IgD-negative memory B cell (primary cell): ENCODE data around the gene ARHGEF1. TPM values are rescaled to one million over a fixed set of nuclear protein-coding genes. Genes with fewer than 3 reads are reported as not detected.

Source experiments
- H3K27ac Mint-ChIP-seq, 3 donors: one replicate each; pipeline ENCODE4 v1.8.0; 2020 to 2022; ENCODE audit warnings: mild to moderate bottlenecking in 3 of 3, mixed read lengths in 3 of 3, moderate library complexity in 1 of 3
- H3K27me3 Mint-ChIP-seq: one replicate; pipeline ENCODE4 v1.8.0; 2021; ENCODE audit warnings: mixed read lengths
- H3K36me3 Mint-ChIP-seq: one replicate; pipeline ENCODE4 v1.8.0; 2020; ENCODE audit warnings: mild to moderate bottlenecking, mixed read lengths
- H3K4me1 Mint-ChIP-seq, 3 donors: one replicate each; pipeline ENCODE4 v1.8.0; 2020 to 2022; ENCODE audit warnings: mixed read lengths in 3 of 3, mild to moderate bottlenecking in 1 of 3
- H3K4me3 Mint-ChIP-seq, 4 donors: one replicate each; pipeline ENCODE4 v1.8.0; 2020 to 2022; ENCODE audit warnings: mild to moderate bottlenecking in 4 of 4, mixed read lengths in 4 of 4, moderate library complexity in 3 of 4
- H3K9me3 Mint-ChIP-seq, 3 donors: one replicate each; pipeline ENCODE4 v1.8.0; 2020 to 2021; ENCODE audit warnings: mixed read lengths in 3 of 3, mild to moderate bottlenecking in 1 of 3
- polyA plus RNA-seq: library from polyadenylated mRNA; unstranded; fragments of 300-500 nt; fragmentation: Illumina TruSeq; gene quantifications from one replicate; pipeline ENCODE4 v1.2.3, GENCODE V29; 2021

ARHGEF1 gene
- polyA plus RNA-seq, 1 donor from 2014 or later = 203 TPM

DNA sequence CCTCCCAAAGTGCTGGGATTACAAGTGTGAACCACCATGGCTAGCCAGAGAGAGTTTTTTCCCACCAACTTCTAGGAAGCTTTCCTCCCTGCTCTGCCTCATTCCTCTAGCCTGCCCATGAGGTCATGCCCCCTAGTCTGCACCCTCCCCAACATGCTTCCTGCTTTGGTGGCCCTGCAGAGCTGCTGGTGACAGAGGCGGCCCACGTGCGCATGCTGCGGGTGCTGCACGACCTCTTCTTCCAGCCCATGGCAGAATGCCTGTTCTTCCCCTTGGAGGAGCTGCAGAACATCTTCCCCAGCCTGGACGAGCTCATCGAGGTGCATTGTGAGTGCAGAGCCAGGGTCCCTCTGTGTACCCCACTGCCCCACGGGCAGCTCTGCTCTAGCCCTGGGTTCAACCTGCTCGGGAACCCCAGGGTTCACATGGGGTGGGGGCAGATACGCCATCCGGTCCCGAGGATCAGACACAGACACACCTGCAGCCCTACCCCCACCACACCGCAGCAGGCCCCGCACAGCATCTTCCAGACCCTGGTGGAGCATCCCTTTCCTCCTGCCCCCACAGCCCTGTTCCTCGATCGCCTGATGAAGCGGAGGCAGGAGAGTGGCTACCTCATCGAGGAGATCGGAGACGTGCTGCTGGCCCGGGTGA lies 18.9 kb downstream of the ARHGEF1 start:
- Mint-ChIP-seq H3K27me3 (no peaks in the 10 kb centered on the region), H3K4me3 (no peak overlapping the region), H3K4me1 (peaks cover 2 to 9% (median 3%) of the 10 kb centered on the region in 3 donors), H3K9me3 (no peaks in the 10 kb centered on the region), H3K36me3 (peaks cover 1% of the 10 kb centered on the region), H3K27ac (no peak overlapping the region)

DNA sequence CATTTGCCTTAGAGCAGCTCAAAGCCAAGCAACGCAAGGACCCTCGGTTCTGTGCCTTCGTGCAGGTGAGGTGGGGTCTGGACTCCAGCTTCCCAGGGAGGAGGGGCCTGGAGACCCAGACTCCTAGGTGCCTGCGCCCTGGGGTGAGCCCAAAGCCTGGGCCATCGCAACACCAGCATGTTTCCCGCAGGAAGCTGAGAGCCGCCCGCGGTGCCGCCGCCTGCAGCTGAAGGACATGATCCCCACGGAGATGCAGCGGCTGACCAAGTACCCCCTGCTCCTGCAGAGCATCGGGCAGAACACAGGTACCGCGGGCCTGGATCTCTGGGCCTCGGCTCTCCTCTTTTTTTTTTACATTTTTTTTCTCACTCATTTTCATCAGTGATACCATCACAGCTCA lies 19.6 kb downstream of the ARHGEF1 start:
- no peak overlapping the region for H3K4me3 Mint-ChIP-seq
- no peaks in the 10 kb centered on the region for H3K27me3 Mint-ChIP-seq
- peaks cover 3 to 9% (median 5%) of the 10 kb centered on the region in 3 donors for H3K4me1 Mint-ChIP-seq
- peaks cover 1% of the 10 kb centered on the region for H3K36me3 Mint-ChIP-seq
- H3K27ac Mint-ChIP-seq = no peak overlapping the region
- H3K9me3 Mint-ChIP-seq = no peaks in the 10 kb centered on the region

DNA sequence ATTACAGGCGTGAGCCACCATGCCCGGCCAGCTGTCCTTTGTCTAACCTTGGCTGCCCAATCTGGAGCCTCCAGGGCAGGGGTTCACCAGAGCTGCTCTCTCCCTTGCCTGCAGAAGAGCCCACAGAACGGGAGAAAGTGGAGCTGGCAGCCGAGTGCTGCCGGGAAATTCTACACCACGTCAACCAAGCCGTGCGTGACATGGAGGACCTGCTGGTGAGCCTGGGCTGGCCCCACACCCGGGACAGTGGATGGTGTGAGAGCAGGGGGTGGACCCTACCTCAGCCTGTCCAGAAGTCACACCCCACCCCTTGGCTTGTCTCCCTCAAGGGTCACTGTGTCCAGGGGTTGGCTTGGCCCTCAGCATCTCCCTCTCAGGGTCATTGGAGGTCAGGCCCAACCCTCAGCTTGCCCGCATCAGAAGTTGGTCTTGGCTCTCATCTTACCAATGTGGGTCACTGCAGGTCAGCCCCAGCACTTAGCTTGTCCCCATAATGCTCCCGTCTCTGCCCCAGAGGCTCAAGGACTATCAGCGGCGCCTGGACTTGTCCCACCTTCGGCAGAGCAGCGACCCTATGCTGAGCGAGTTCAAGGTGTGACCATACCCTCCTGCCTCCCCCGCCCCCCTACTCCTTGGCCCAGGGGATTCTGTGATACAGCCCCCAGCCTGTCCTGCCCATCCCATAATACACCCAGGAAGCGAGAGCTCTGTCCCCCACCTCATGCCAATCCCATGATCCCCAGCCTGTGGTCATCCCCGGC lies 20.4 kb downstream of the ARHGEF1 start:
- Mint-ChIP-seq H3K27me3 (no peaks in the 10 kb centered on the region), H3K4me1 (peaks cover 3 to 9% (median 5%) of the 10 kb centered on the region in 3 donors), H3K36me3 (peaks cover 1% of the 10 kb centered on the region), H3K9me3 (no peaks in the 10 kb centered on the region), H3K27ac (peak overlapping the region in 1 of 3 donors; percentile 53), H3K4me3 (peak overlapping the region in 1 of 4 donors; percentile 32)

DNA sequence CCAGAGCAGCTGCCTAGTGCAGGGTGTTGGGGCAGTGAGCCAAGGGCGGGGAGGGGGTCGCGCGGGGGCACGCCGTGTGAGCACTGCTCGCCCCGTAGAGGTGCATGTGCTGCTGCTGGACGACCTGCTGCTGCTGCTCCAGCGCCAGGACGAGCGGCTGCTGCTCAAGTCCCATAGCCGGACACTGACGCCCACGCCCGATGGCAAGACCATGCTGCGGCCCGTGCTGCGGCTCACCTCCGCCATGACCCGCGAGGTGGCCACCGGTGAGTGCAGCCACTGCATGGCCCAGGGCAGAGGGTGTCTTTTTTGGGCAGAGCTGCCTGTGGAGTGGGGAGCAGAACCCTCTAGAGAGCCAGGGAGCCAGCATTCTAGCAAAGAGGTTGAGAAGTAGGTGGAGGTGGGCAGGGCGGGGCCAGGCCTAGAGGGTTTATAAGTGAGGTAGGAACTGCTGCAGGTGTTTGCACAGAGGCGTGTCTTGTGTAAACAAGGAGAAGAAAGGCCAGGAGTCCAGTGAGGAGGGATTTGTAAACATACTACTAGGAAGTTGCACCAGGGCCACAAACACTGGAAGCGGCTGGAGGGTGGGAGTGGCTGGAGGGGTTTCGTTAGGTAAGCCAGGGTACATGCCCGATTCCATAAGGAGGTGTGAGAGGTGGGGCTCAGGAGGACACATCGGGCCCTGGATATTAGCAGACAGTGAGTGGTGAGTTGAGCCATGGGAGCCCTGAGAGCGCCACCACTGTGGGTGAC lies 21.3 kb downstream of the ARHGEF1 start:
- H3K36me3 Mint-ChIP-seq = peaks cover 1% of the 10 kb centered on the region
- H3K27me3 Mint-ChIP-seq = no peaks in the 10 kb centered on the region
- H3K4me3 Mint-ChIP-seq = no peak overlapping the region
- peaks cover 1 to 3% (median 3%) of the 10 kb centered on the region in 3 donors for H3K4me1 Mint-ChIP-seq
- H3K9me3 Mint-ChIP-seq = no peaks in the 10 kb centered on the region
- H3K27ac Mint-ChIP-seq = no peak overlapping the region

DNA sequence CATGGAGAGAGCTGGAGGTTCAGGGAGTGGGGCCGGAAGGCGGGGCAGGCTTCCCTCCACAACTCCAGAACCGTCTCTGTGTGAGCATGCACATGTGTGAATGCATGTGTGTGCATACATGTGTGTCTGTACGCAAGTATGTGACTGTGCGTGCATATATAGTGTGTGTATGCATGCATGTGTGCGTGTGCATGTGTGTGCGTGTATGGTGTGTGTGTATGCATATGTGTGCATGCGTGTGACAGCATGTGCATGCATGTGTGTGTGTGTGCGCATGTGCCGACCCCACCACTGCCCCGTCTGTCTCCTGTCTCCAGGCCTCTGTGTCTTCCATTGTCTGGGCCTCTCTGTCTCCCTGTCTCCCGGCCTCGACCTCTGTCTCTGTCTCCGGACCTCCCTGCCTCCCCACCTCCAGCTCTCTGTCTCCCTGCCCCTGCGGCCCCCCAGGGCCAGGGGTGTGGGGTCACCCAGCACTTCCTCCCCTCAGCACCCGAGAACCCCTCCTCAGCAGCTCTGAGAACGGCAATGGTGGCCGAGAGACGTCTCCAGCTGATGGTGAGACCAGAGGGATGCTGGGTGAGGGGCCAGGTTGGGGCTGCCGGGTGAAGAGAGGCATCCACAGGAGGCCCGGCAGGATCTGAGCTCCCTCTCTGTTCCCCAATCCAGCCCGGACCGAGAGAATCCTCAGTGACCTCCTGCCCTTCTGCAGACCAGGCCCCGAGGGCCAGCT lies 22.5 kb downstream of the ARHGEF1 start:
- H3K4me1 Mint-ChIP-seq = peaks cover 0 to 6% (median 4%) of the 10 kb centered on the region in 3 donors
- peak overlapping the region in 1 of 3 donors; percentile 63 for H3K27ac Mint-ChIP-seq
- H3K9me3 Mint-ChIP-seq = no peaks in the 10 kb centered on the region
- H3K27me3 Mint-ChIP-seq = no peaks in the 10 kb centered on the region
- no peak overlapping the region for H3K4me3 Mint-ChIP-seq
- H3K36me3 Mint-ChIP-seq = peaks cover 1% of the 10 kb centered on the region

DNA sequence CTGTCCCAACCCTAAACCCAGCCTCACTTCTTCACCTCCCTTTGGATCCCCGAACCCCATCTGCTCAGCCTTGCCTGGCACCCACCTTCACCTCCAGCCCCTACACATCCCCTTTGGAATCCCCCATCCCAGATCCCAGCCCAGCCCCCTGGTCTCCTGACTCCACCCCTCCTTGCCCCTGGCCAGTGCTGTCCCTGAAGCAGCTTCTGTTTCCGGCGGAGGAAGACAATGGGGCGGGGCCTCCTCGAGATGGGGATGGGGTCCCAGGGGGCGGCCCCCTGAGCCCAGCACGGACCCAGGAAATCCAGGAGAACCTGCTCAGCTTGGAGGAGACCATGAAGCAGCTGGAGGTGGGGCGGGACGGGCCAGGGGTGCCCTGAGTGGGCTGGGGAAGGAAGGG lies 23.3 kb downstream of the ARHGEF1 start:
- H3K4me1 Mint-ChIP-seq = peaks cover 0 to 14% (median 12%) of the 10 kb centered on the region in 3 donors
- peaks cover 2% of the 10 kb centered on the region for H3K27me3 Mint-ChIP-seq
- H3K36me3 Mint-ChIP-seq = no peaks in the 10 kb centered on the region
- no peaks in the 10 kb centered on the region for H3K9me3 Mint-ChIP-seq
- H3K27ac Mint-ChIP-seq = no peak overlapping the region
- H3K4me3 Mint-ChIP-seq = no peak overlapping the region

DNA sequence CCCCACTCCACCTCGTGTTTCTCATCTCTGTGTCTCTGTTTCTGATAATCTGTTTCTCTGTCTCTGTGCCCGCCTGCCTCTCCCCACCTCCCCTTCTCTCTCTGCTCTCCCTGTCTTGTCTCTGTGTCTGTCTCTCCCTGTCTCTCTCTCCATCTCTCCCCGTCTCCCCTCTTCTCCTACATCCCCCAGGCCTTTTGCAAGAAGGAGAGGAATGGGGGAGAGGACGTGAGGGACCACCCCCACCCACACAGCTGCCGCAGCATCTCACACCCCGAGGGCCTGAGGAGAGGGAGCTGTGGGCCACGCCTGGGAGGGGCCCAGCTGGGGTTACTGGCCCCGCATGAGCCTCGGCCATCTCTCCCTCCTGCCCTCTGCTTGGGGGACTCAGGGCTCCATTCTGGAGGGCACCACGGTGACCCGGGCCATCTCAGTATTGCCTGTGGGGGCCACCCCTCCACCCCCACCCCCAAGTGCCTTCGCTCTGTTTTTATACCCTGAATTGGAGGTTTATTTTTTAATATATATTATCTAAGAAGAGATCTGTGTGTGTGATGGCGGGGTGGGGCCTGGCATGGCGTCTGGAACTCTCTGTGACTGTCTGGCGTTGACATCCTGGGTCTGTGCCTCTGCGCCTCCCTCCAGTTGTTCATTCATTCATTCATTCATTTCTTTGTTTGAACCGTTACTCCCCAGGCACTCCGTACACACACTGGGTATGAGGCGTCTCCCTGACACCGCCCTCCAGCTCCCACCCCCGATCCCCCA lies 24.1 kb downstream of the ARHGEF1 start:
- Mint-ChIP-seq H3K4me3 (no peak overlapping the region), H3K9me3 (no peaks in the 10 kb centered on the region), H3K27me3 (peaks cover 7% of the 10 kb centered on the region), H3K4me1 (peaks cover 0 to 20% (median 19%) of the 10 kb centered on the region in 3 donors), H3K27ac (no peak overlapping the region), H3K36me3 (no peaks in the 10 kb centered on the region)

DNA sequence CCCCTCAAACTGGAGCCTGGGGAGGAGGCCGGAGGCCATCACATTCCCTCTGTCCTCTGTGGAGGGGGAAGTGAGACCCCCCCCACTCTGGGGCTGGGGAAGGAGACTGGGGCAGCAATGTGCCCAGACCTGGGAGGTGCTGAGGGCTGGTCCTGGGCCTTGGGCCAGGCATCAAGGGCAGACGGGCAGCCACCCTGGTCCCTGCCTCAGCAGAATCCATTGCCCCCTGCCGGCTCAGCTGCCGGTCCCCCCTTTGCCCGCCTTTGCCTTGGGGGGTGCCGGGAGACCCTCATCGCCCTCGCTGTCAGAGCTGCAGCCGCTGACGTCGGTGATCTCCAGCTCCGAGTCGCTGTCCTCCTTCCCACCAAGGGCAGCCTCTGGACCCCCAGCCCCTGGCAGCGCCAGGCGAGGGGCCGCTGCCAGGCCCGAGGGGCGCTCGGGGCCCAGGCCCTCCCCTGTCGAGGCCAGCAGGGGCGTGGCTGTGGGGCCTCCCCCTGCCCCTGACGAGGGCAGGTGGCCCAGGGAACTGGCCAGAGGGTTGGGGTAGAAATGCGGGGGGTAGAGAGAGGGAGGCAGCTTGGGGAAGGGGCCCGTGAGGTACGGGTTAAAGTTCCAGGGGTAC lies 25.1 kb downstream of the ARHGEF1 start:
- H3K4me1 Mint-ChIP-seq = peaks cover 0 to 27% (median 22%) of the 10 kb centered on the region in 3 donors
- H3K27me3 Mint-ChIP-seq = peaks cover 12% of the 10 kb centered on the region
- H3K36me3 Mint-ChIP-seq = no peaks in the 10 kb centered on the region
- H3K27ac Mint-ChIP-seq = no peak overlapping the region
- no peak overlapping the region for H3K4me3 Mint-ChIP-seq
- no peaks in the 10 kb centered on the region for H3K9me3 Mint-ChIP-seq

DNA sequence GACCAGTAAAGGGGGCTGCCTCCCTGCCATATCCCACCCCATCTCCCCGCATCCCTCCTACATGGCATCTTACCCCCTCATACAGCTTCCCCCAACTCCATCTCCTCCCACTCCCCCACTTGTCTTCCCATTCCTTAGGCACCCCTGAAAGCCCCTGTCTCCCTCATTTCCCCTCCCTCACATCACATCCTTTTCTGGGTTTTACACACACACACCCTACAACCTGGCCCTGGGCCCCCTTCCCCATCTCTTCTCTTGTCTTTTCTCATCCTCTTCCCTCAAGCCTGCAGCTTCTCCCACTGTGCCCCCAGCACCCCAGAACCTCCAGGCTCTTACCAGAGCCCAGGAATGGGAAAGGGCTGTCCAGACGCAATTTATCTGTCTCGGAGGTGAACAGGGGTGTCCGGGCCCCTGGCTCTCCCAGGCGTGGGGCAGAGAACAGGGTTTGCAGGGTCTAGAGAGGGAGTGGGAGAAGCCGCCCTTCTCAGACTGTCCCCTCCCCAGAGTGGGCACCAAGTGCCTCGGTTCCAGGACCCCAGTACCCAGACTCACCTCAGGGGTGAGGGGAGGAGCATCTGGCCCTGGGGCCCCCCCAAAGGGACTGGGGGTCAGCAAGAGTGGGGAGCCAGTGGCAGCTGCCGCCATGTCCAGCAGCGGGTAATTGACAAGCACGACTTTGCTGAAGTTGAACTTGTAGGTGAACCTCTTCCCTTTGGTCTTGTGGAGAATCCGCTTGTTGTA lies 25.9 kb downstream of the ARHGEF1 start:
- Mint-ChIP-seq H3K4me1 (peaks cover 0 to 31% (median 22%) of the 10 kb centered on the region in 3 donors), H3K27me3 (peaks cover 12% of the 10 kb centered on the region), H3K9me3 (no peaks in the 10 kb centered on the region), H3K27ac (peak overlapping the region; percentile 31 to 94 (median 55)), H3K36me3 (no peaks in the 10 kb centered on the region), H3K4me3 (no peak overlapping the region)

DNA sequence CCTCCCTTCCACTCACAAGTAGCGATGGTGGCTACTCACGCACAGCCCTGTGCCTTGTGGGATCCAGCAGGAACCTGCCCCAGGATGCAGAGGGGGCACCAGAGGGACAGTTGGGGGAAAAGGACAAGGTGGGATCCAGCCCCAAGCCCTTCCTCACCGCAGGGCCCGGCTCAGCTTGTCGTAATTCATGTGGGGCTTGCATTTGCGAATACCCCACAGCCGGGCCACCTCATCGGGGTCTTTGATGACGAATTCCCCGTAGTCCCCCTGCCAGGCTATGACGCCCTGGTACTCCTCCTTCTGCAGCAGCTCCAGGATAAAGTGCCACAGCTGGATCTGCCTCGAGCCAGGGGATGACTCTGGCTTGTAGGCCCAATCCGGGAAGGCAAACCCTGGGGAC lies 26.7 kb downstream of the ARHGEF1 start:
- H3K27me3 Mint-ChIP-seq = peaks cover 15% of the 10 kb centered on the region
- peaks cover 0 to 31% (median 24%) of the 10 kb centered on the region in 3 donors for H3K4me1 Mint-ChIP-seq
- H3K27ac Mint-ChIP-seq = peak overlapping the region in 2 of 3 donors; percentile 55 to 94
- no peak overlapping the region for H3K4me3 Mint-ChIP-seq
- no peaks in the 10 kb centered on the region for H3K36me3 Mint-ChIP-seq
- H3K9me3 Mint-ChIP-seq = no peaks in the 10 kb centered on the region

DNA sequence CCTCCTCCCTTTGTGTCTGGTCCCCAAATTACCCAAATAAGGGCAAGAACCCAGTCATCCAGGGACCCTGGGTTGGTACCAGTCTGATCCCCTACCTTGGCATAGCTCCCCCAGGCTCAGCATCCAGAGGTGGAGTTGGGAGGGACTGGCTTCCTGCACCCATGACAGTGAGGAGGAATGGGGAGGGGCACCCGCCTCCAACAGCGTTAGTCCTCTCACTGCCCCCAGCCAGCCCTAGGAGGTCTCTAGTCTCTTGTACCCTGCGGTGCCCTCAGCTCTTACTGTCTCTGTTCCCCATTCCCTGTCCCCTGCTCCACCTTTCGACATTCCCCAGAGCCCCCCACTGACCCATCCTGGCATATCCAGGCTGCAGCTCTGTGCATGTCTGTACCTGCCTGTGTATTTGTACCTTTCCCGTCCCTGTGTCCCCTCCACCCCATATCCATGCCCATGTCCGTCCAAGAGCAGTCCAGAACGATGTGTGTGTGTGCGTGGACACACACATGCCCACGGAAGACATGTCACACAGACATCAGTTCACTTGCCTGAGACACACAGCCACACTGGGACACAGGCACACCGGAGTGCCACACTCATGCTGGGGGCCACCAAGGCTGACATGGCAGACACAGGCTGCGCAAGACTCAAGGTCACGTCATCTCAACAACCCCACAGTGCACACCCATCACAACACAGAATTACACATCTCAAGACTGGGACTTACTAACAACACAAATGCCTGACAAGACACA lies 27.4 kb downstream of the ARHGEF1 start:
- Mint-ChIP-seq H3K27ac (peak overlapping the region in 1 of 3 donors; percentile 56), H3K36me3 (no peaks in the 10 kb centered on the region), H3K4me3 (peak overlapping the region in 1 of 4 donors; percentile 82), H3K27me3 (peaks cover 15% of the 10 kb centered on the region), H3K9me3 (no peaks in the 10 kb centered on the region), H3K4me1 (peaks cover 0 to 31% (median 24%) of the 10 kb centered on the region in 3 donors)

DNA sequence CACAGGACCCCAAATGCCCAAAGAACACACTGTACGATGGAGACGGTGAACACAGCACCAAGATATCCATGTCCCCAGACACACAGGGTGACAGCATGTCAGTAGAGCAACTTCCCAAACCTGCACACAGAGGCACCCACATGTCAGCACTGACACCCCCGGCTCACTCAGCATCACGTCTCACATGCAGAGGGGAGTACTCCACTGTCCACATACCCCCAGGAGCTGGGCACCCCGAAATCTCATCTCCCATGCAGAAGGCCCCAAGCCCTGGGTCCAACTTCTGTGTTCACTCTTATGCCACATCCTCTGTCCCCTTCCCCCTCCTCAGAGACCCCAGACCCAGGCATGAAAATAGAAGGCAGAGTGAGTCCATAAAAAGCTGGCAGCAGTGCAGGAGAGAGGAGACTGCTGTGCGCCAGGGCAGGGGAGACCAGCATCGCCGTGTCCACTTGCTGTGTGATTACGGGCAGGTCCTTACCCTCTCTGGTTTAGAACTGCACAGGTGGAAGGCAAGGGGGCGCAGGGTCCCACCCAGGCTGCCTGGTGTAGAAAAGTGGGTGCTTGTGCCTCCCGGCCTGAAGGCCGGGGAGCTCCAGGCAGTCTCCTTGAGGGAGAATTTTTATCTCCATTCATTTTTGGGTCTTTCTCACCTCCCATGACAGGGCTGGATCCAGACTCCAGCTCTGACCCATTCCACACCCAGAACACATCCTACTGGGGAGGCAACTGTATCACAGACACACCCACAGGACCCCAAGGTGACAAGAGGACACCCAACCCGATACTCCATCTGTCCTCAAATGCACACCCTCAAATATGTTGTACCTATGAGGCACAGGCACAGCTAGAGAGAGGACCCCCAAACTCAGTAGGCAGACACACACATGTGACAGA lies 28.3 kb downstream of the ARHGEF1 start:
- Mint-ChIP-seq H3K4me1 (peaks cover 0 to 31% (median 24%) of the 10 kb centered on the region in 3 donors), H3K27me3 (peaks cover 15% of the 10 kb centered on the region), H3K9me3 (no peaks in the 10 kb centered on the region), H3K36me3 (no peaks in the 10 kb centered on the region), H3K27ac (peak overlapping the region in 2 of 3 donors; percentile 56 to 85), H3K4me3 (peak overlapping the region in 3 of 4 donors; percentile 8 to 69 (median 45))
